ENCODE measurements around the gene ITGB2.

ITGB2 gene

DNA sequence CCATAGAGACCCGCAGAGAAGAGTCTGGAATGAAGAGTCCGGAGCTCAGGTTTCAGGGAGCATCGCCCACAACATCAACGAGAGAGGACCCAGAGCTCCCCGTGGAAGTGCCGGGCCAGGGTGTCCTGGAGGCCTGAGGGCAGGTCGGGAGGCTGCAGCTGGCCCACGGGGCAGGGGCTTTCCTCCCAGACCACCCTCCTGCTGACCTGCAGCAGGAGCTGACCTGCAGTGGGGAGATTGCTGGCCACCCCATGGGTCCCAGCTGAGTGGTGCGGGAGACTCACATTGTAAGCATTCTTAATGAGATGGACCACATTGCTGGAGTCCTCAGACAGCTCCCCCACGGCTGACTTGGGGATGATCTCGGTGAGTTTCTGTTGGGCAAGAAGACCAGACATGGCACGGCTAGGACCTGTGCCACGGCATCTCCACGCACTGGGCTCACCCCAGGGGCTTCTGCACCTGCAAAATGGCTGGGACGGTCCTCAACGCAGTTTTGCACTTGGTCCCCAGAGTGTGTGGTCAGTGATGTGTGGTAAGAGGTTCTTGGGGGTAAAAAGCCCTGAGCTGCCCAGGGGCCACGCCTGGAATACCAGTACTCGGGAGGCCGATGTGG lies 25.9 kb downstream of the ITGB2 start:
- no peak for DNase-seq

DNA sequence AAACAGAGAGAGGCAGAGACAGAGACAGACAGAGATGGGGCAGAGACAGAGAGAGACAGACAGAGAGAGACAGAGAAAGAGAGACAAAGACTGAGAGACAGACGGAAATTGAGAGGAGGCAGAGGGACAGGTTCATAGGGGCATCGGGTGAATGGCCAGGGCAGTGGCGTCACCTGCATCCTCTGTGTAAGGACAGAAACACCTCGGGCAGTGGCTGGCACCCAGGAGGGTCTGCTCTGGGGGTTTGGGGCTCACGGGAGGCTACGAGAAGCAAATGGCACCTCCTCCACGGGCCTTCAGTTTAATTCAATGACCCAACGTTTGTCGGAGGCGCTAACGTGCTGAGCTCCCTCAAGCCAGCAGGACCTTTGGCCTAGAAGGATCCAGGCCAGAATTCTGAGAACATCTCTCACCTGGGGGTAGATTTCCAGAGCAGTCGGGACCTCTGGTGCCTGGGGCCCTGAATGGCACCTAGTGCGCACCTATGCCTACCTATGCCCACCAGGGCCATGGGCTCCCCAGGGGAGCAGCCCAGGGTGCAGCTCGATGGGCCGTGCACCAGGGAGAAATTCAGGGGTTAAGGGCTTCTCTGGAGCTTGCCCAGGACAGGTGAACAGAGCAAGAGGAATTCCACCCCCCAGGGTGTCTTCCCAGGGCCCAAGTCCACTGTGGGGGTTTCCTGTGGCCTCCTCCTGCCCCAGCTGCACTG lies 26.6 kb downstream of the ITGB2 start:
- DNase-seq, result no peak

DNA sequence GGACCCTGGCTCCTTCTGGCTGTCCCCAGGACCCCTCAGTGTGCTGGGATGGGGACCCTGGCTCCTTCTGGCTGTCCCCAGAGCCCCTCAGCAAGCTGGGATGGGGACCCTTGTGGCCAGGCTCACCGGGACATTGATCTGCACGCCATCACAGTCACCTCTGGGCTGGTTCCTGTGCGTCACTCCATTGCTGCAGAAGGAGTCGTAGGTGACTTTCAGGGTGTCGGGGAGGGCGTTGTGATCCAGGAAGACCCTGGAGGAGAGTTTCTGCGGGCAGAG lies 27.5 kb downstream of the ITGB2 start:
- no peak for DNase-seq

DNA sequence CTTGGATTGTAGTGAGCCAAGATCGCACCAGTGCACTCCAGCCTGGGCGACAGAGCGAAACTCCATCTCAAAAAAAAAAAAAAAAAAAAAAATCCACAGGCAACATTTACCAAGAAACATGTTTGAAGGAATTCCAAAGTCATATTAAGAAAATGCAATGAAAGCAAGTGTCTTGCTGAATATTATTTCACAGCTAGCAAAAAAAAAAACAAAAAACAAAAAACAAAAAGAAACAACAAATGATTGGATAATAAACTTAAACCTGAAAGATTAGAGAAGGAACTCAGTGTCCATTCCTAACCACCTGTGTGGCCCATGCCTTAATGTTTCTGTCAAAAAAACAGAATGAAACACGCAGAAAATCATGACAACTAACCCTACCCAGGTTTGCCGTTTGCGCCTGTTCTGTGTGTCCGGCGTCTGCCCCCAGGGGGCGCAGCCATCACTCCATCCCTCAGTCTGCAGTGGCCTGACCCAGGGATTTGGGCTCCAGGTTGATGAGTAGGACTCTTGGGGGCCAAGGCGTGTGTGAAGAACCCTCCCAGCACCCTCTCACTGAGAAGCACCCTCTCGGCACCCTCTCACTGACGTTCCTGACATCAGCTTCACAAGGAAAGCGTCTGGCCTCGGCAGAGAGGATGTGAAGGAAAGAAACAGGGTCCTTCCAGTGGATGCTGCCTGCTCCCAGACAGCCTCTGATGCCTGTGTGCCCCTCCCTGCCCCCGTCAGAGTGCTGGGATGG lies 28.0 kb downstream of the ITGB2 start:
- DNase-seq, result peak; percentile 87

DNA sequence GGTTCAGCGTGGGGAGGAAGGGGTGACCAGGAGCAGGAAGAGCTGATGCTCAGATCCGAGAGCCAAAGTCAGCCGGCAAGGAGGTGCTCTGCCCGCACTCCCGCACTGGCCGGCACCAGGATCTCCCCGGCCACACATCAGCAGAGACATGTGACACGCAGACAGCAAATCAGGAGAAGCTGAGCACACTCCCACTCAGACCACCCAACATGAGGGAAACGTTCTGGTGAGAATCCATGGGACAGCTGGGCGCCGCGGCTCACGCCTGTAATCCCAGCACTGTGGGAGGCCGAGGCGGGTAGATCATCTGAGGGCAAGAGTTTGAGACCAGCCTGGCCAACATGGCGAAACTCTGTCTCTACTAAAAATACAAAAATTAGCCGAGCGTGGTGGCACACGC lies 28.6 kb downstream of the ITGB2 start:
- DNase-seq, result no peak

DNA sequence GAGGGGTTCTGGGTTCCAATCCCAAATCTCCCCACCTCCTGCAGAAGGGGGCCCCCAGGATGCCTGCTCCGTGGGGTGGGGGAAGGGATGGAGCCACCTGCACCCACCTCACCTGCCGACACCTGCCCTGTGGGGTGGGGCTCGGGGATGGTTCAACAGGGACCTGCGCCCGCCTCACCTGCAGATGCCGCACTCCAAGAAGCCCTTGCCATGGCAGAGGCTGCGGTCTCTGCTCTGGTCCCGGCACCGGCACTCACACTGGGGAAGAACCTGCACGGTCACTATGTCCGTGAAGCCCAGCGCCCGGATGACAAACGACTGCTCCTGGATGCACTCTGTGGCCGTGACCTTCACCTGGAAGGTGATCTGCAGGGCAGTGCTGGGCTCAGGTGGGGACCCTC lies 29.1 kb downstream of the ITGB2 start:
- DNase-seq, result no peak

DNA sequence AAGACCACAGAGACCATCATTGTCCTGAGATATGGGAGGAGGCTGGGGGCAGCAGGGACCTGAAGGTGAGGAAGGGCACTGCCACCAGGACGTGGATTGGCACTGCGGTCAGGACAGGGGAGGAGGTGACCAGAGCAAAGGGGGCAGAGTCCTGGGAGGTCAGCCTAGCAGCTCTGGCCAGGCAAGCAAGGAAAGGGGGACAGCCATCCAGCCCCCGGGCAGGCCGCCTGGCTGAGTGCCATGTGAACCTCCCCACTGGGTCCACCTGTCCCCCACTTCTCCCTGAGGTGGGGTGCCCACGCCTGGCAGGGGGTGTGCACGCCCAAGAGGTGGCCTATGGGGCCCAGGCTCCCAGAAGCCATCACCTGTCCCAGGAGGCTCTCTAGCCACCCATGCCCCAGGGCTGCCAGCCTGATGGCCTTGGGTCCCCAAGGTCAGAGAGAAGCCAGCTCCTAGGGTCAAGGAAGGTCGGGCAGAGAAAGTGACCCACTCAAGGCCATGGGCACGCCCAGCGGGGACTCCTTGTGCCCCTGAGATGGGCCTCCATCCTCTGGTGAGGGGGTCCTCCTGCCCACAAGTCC lies 29.6 kb downstream of the ITGB2 start:
- no peak for DNase-seq

DNA sequence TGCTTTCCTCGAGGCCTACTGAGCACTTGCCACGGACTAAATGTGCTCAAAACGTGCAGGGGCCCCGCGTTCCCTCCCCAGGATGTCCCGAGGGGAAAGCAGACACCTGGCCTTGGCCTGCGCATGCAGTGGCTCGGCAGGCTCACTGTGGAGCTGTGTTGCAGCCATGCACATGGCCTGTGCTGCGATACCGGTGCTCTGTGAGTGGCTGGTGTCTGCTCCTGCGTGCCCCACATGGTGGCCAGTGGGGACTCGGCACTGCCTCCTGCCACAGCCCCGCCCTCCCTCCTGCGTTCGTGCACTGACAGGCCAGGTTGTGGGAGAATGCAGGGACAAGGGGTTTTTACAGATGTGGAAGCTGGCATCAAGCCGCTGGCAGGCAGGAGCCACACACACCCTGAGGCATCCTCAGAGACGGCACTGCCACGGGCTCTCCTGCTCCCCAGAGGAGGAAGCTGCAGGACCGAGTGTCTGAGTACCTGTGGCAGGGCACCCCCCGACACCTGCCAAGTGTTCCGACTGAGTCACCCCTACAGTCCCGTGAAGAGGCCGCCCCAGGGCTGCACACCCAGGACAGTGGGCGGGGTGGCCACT lies 30.3 kb downstream of the ITGB2 start:
- no peak for DNase-seq

DNA sequence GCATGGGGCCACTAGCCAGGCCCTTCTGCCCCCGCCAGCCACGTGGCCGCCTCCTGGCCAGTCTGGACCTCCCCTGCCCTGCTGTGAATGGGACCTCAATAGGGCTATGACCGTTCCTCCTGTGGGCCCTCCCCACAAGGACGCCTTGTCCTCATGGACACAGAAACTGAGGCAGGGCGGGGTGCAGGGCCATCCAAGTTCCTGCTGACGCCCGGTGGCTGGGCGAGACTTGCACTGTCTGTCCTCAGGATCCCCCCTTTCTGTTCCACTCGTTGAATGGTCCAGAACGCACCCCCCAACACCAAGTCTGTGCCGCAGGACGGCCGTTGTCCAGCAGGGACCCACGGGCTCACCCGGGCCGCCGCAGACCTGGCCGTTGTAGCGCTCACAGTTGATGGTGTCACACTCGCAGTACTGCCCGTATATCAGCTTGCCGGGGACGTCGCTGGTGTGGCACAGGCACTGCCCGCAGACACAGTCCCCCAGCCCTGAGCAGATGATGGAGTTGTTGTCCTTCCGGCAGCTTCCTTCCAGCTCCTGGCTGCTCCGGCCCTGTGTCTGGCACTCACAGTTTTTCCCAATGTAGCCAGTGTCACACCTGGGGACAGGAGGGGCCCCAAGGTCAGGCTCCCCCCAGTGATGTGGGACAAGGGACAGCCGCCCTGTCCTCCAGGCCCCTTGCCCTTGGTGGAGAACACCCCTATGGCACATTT lies 30.9 kb downstream of the ITGB2 start:
- DNase-seq, result no peak

DNA sequence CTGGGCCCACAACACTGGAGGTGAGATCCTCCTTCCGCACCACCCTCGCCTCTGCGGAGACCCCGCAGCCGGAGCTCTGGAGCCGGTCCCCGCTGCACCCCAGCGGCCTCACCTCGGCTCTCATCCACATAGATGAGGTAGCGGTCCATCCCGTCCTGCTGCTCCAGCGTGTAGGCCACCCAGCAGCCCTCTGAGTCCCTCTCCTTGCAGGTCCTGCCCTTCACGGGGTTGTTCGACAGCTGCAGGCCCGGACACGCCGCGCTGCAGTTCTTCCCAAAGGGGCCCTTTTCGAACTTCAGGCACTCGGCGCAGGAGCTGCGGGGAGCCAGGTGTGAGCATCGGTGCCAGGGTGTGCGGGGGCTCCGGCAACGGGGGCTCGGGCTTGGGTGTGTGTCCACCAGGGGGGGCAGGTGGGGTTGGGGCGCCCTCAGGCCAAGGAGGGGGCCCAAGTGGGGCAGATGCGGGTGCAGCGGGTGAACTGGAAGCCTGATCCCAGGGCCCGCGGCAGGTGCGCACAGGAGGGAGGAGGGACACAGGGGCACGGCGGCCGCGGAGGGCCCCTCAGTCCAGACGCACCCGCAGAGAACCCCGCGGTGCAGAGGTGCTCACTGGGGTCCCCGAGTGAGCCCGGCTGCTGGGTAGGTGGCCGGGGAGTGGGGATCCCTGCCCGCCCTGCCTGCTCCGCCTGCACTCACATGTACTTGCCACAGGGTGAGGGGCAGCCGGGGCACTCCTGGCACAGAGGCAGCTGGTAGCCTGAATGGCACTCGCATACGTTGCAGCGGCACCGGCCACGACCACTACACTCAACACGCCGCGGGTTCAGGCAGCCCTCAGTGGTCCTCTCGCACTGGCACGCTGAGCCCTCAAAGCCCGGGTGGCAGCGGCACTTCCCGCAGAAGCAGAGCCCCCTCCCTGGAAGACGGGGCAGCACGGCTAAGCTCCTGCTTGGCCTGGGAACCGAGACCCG lies 31.8 kb downstream of the ITGB2 start:
- no peak for DNase-seq

DNA sequence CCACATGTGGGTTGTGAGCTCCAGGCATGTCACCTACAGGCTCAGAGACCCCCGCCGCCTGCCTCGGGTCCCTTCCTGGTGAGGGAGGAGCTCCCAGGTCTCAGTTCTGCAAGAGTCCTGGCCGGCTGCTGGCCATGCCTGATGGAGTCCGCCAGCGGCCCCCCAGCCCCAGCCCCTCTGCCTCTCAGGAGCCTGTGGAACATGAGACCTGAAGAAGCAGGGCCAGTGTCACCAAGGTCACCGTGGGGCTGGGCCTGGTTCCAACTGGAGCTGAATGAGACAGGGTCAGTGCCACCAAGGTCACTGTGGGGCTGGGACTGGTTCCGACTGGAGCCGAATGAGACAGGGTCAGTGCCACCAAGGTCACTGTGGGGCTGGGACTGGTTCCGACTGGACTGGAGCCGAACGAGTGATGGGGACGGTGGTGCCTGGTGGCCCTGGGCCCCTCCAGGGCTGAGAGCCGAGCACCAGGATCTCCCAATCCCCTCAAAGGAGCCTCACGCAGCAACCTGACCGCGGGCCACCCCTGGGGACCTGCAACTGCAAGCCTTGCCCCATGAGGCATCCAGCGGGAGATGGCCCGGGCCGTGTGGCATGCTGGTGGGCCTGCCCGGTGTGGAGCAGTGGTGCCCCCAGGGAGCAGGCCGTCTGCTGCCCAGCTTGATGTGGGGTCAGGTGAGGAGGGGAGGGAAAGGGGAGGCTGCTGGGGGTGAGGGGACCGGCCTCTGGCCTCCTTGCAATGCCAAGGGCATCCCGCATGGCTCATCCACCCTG lies 32.7 kb downstream of the ITGB2 start:
- no peak for DNase-seq

DNA sequence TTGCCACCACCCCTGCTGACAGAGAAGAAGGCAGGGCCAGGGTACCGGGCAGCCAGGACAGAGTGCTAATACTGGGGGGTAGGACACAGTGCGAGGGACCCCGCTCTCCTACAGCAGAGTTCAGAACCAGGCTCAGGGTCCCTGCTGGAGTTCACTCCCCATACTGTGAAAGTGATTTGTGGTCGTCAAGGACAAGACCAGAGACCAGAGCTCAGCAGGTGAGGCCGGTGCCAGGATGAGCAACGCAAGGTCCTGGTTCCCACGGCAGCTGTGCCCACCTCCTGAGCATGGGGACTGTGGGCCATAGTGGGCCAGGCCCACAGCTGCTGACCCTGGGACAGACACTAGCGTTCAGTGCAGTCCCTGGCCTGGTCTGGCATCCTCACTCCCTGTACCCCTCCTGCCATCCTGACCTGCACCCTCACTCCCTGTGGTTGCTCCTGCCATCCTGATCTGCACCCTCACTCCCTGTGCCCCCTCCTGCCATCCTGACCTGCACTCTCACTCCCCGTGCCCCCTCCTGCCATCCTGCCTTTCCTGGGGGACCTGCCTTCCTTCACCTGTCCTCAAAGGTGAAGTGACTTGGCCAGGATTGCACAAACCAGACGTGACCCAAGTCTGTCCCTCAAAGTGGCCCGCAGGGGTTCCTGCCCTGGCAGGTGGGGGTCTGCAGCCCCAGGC lies 33.4 kb downstream of the ITGB2 start:
- DNase-seq, result no peak

DNA sequence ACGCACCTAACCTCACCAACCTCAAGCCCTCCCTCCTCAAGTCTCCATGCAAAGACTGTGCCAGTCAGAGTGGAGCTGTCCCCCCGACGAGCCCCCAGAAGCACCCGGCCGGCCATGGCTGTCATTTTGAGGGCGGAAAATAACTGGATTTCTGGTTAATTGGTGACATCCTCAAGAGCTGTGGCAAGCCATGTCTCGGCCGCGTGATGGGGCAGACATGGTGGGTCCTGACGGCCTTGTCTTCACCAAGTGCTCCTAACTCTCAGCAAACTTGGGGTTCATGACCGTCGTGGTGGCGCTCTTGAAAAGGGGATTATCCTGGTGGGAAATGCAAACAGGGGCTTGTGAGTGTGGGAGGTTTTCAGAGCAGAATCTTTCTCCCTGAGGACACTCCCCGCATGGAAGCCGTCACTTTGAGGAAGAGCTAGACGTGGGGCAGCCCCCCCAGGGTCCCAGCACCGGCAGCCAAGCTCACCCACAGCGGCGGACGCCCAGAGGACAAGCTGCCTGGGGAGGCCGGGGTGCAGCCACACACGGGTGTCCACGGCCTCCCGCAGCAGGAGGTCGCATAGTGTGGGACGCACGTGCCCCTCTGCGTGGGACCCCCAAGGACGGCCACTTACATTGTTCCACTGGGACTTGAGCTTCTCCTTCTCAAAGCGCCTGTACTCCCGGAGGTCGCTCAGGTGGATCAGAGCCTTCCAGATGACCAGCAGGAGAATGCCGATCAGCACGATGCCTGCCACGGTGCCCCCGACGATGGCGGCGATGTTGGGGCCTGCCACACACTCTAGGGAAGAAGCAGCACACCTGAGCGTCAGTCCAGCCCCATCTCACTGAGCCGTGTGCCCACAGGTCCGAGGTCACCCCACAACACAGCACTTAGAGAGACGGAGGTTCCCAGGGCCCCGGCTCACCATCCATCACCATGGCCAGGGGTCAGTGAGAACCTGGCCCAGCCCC lies 34.3 kb downstream of the ITGB2 start:
- no peak for DNase-seq

DNA sequence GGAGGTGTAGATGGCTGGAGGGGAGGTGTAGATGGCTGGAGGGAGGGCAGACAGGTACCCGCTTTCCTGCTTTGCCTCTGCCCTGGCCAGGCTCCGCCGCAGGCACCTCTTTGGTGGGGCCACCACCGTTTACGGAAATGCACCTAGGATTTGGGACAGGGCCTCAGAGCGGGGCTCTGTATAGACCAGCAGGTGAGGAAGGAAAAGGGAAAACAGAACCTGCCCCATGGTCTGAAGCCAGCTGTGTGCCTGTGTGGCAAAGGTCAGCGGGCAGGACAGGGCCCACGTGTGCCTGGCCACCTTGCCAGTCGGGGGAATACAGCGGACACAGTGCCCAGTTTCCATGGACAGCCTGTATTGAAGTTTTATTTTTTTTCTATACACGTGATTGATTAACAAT lies 35.1 kb downstream of the ITGB2 start:
- DNase-seq, result no peak

DNA sequence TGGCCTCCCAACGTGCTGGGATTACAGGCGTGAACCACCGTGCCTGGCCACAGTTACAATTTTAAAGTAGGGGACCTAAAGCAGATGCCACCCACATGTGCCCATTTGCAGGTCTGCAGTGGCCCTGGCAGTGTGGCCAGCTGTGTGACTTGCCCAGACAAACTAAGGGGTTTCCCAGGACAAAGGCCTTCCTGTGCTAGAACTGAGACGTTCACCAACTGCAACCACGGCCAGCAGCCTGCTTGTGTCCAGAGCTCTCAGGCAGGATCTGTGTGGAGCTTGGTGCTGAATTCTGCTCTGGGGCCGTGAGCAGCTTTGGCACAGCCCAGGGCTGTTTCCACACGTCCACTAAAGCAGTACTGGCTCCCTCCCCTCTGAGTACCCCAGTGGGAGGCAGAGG lies 36.6 kb downstream of the ITGB2 start:
- DNase-seq, result no peak

DNA sequence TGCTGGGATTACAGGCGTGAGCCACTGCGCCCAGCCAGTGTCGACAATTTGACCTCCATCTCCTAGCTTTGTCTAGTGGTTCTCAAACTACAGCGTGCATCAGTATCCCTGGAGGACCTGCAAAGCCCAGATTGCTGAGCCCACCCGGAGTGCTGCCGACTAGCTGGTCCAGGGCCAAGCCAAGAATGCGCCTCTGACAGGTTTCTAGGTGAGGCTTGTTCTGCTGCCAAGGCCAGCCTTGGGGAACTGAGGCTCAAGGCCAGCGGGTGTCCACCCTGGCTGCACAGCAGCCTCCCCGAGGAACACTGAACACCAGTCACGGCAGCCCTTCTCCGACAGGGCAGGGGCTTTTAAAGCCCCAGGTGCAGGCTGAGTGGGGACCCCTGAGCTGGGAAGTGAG lies 37.4 kb downstream of the ITGB2 start:
- no peak for DNase-seq

DNA sequence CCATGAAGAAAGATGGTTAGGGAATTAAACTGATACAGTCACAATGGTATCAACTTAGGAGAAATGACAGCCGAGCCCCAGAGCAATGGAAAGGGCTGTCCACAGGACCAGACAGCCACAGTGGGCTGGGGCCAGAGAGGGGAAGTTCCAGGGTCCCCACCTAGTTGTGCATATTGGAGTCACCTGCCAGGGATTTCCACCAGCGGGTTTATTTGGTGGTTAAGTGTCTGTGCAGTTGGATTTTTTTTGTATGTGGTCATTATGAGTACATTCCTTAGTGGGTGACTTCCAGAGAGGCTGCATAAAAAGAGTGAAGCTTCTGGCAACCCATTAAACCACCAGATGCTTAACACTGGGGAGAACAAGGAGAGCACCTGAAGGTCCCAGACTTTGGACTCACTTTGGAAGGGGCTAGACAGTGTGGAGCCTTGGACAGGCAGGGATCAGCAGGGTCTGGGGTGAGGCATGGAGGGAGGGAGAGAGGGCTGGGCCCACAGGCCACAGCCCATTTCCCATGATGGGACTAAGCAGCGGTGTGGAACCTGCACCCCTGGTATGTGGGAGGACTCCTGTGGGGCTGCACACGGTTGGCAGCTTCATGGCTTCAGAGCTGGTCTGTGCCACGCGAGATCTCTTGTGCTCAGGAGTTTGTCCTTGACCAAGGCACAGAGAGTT lies 39.4 kb downstream of the ITGB2 start:
- DNase-seq, result no peak

DNA sequence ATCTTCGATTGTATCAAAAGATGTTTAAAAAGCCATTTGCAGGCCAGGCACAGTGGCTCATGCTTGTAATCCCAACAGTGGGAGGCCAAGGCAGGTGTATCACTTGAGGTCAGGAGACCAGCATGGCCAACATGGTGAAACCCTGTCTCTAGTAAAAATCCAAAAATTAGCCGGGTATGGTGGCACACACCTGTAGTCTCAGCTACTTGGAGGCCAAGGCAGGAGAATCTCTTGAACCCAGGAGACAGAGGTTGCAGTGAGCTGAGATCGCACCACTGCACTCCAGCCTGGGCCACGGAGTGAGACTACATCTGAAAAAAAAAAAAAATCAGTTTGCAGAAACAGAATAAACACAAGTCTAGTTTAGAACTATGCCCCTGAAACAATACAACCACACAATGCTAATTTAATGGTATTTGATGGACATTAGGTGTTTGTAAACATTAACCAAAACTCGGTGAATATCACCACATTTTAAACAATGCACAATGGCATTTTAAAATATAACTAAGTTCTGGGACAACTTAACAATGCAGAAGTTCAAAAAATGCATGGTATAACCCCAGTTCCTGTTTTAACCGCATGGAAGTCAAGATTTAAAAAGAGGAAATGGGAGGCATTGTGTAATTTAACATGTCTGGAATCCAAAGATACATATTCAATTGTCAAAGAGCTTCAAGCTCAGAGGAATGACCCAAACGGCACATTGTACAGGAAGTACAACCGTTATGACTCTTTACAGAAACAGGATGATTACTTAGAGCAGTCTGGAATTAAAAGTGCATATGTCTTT lies 40.1 kb downstream of the ITGB2 start:
- no peak for DNase-seq
